Neuronal stem cell (in vitro differentiated cells): ENCODE results near the gene COL1A1.

Experiments used
- DNase-seq: peaks from one replicate; pipeline ENCODE4 v3.0.0-alpha.2; 2013; ENCODE audit warnings: low spot score
- H2AFZ ChIP-seq: one replicate; pipeline ENCODE4 v1.6.1; 2013; ENCODE audit warnings: mild to moderate bottlenecking, low read length, inconsistent platforms
- H2AK5ac ChIP-seq: 2 replicates; pipeline ENCODE4 v1.6.1; 2013; ENCODE audit warnings: low read depth, mild to moderate bottlenecking, inconsistent platforms, low read length, moderate library complexity, mixed read lengths
- H2BK120ac ChIP-seq: 2 replicates; pipeline ENCODE4 v1.6.1; 2013; ENCODE audit warnings: low read depth, mild to moderate bottlenecking, inconsistent platforms, low read length, moderate library complexity, mixed read lengths
- H2BK12ac ChIP-seq: one replicate; pipeline ENCODE4 v1.6.1; 2013; ENCODE audit warnings: low read length, inconsistent platforms
- H2BK15ac ChIP-seq: 2 replicates; pipeline ENCODE4 v1.6.1; 2013; ENCODE audit warnings: mild to moderate bottlenecking, low read length, inconsistent platforms, mixed read lengths
- H2BK5ac ChIP-seq: one replicate; pipeline ENCODE4 v1.6.1; 2013; ENCODE audit warnings: inconsistent platforms, mild to moderate bottlenecking, low read length, moderate library complexity
- H3K14ac ChIP-seq: one replicate; pipeline ENCODE4 v1.6.1; 2013; ENCODE audit warnings: low read length, inconsistent platforms
- H3K18ac ChIP-seq: 2 replicates; pipeline ENCODE4 v1.6.1; 2013; ENCODE audit warnings: low read length, inconsistent platforms
- H3K23ac ChIP-seq: 2 replicates; pipeline ENCODE4 v1.6.1; 2013; ENCODE audit warnings: low read depth, mild to moderate bottlenecking, mixed read lengths, low read length, inconsistent platforms; ENCODE audit not compliant: poor library complexity
- H3K27ac ChIP-seq: replicated peaks from 3 replicates; pipeline ENCODE4 v1.5.1; 2013; ENCODE audit warnings: low read length, inconsistent platforms
- H3K27me3 ChIP-seq, 3 experiments: 2 replicates each; pipeline ENCODE4 v1.6.1; 2013; ENCODE audit warnings: low read length in 3 of 3, mild to moderate bottlenecking in 2 of 3, inconsistent platforms in 1 of 3, low read depth in 1 of 3, mixed read lengths in 1 of 3, moderate library complexity in 1 of 3; ENCODE audit not compliant: control insufficient read depth in 3 of 3, insufficient read depth in 3 of 3
- H3K36me3 ChIP-seq, 2 donors: replicated peaks in 1 of 2; 2 replicates each; pipeline ENCODE4 v1.6.1; 2013; ENCODE audit warnings: low read length in 2 of 2; ENCODE audit not compliant: control insufficient read depth in 2 of 2, insufficient read depth in 2 of 2
- H3K4ac ChIP-seq: 2 replicates; pipeline ENCODE4 v1.6.1; 2013; ENCODE audit warnings: inconsistent platforms, mild to moderate bottlenecking, low read length, moderate library complexity
- H3K4me1 ChIP-seq, 2 donors: 1 replicate in 1 of 2; 2 replicates in 1 of 2; pipeline ENCODE4 v1.6.1; 2013; ENCODE audit warnings: low read length in 2 of 2, low read depth in 1 of 2; ENCODE audit not compliant: control insufficient read depth in 2 of 2, insufficient read depth in 1 of 2
- H3K4me2 ChIP-seq: one replicate; pipeline ENCODE4 v1.6.1; 2013; ENCODE audit warnings: mild to moderate bottlenecking, low read length, inconsistent platforms; ENCODE audit not compliant: insufficient read depth, poor library complexity, severe bottlenecking
- H3K4me3 ChIP-seq, 2 donors: 2 replicates each; pipeline ENCODE4 v1.5.1; 2013; ENCODE audit warnings: low read length in 2 of 2, mild to moderate bottlenecking in 2 of 2, inconsistent platforms in 1 of 2, moderate library complexity in 1 of 2
- H3K79me1 ChIP-seq: one replicate; pipeline ENCODE4 v1.6.1; 2013; ENCODE audit warnings: low read depth, mild to moderate bottlenecking, inconsistent platforms, low read length, moderate library complexity
- H3K9ac ChIP-seq: one replicate; pipeline ENCODE4 v1.6.1; 2013; ENCODE audit warnings: mild to moderate bottlenecking, low read depth, low read length, inconsistent platforms; ENCODE audit not compliant: poor library complexity
- H3K9me3 ChIP-seq, 2 donors: replicated peaks in 1 of 2; 2 replicates each; pipeline versions ENCODE3 to v1.6.1; 2013; ENCODE audit warnings: low read length in 2 of 2, mild to moderate bottlenecking in 2 of 2, inconsistent platforms in 1 of 2, low read depth in 1 of 2, mixed read lengths in 1 of 2, moderate library complexity in 1 of 2; ENCODE audit not compliant: control insufficient read depth in 2 of 2, insufficient read depth in 1 of 2
- H4K8ac ChIP-seq: one replicate; pipeline ENCODE4 v1.6.1; 2013; ENCODE audit warnings: low read depth, mild to moderate bottlenecking, inconsistent platforms, low read length, moderate library complexity
- H4K91ac ChIP-seq: one replicate; pipeline ENCODE4 v1.6.1; 2013; ENCODE audit warnings: low read length, low read depth, mild to moderate bottlenecking, inconsistent platforms; ENCODE audit not compliant: poor library complexity
- WGBS, 2 donors: extraction: QIAGEN DNeasy Blood & Tissue Kit; methylation state at CpG; one replicate each; pipeline ENCODE4 v1.1.7; 2013; ENCODE audit warnings: missing lambda C conversion rate in 2 of 2, mixed read lengths in 1 of 2; ENCODE audit not compliant: insufficient read length in 2 of 2, insufficient replicate concordance in 1 of 2; ENCODE audit errors: extremely low coverage in 2 of 2; 5-methylcytosine and 5-hydroxymethylcytosine counted together

The COL1A1 gene

DNA sequence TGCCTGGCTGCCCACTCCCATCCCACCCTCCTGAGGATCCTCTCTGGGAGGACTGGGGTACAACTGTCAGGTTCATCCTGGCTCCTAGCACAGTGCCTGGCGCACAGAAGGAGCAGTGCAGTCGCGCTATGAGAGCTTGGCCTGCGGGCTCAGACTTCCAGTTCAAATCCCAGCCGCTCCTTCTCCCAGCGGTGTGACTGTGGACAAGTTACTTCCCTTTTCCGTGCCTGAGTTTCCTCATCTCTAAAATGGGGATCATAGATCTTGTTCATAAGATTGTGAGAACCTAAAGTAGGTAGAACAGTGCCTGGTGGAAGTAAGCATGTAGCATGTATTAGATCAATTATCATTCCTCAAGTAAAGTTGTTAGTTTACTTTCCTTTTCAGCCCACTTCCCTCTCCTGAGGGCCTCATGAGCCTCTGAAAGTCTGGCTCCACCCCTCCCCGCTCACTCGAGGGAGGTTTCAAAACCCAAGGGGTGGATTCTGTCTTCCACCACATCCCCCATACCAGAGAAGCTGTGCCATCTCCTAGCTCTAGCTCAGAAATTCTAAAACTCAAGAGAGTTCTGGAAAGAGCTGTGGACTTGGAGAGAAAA lies 19.9 kb upstream of the COL1A1 start:
- peak overlapping the region; percentile 95 for H2BK12ac ChIP-seq
- H3K27ac ChIP-seq = no peak overlapping the region
- H3K18ac ChIP-seq = peak overlapping the region; percentile 97
- no peaks in the 10 kb centered on the region for H3K79me1 ChIP-seq
- H3K9me3 ChIP-seq = peaks cover 2 to 4% of the 10 kb centered on the region in 2 donors
- H2BK5ac ChIP-seq = peak overlapping the region; percentile 95
- H4K8ac ChIP-seq = no peak overlapping the region
- H2BK120ac ChIP-seq = peak overlapping the region; percentile 99
- no peaks in the 10 kb centered on the region for H3K36me3 ChIP-seq
- peak overlapping the region; percentile 100 for H2BK15ac ChIP-seq
- peak overlapping the region; percentile 85 for H4K91ac ChIP-seq
- peak overlapping the region; percentile 99 for H2AK5ac ChIP-seq
- peak overlapping the region; percentile 83 for H3K23ac ChIP-seq
- no peak overlapping the region for H3K14ac ChIP-seq
- H3K4ac ChIP-seq = peak overlapping the region; percentile 91
- peaks cover 0 to 11% (median 0%) of the 10 kb centered on the region in 3 experiments for H3K27me3 ChIP-seq
- no CpG with 5 or more reads among the region's 9 CpGs for WGBS, 2 donors
- H3K4me3 ChIP-seq = no peak overlapping the region
- H3K4me1 ChIP-seq = peaks cover 11 to 15% of the 10 kb centered on the region in 2 donors
- H3K9ac ChIP-seq = no peak overlapping the region
- H2AFZ ChIP-seq = no peak overlapping the region
- no peak overlapping the region for H3K4me2 ChIP-seq
- DNase-seq = no peak

DNA sequence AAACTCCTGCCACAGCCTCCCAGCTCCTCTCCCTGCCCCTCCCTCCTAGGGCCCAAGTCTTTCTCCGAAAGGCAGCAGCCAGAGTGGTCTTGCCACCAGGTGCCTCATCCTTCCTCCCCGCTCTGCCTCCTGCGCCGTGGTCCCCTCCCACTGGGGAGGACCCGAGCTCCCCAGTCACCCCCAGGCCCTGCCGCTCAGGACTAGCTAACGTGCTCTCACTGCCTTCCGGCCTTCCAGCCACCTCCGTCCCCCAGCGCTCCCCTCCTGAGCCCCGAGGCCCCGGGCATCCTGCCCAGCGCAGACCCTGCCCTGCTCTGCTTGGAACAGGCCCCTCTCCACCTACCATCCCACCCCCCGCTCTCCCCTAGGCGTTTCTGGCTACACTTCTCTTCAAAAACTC lies 19.4 kb upstream of the COL1A1 start:
- Histone ChIP-seq H2BK15ac (peak overlapping the region; percentile 100), H3K4me3 (no peak overlapping the region), H3K27me3 (peaks cover 0 to 11% (median 0%) of the 10 kb centered on the region in 3 experiments), H3K4me2 (no peak overlapping the region), H3K14ac (no peak overlapping the region), H3K23ac (peak overlapping the region; percentile 83), H2AFZ (no peak overlapping the region), H3K4me1 (peaks cover 11 to 15% of the 10 kb centered on the region in 2 donors), H2BK12ac (peak overlapping the region; percentile 95), H2AK5ac (peak overlapping the region; percentile 99), H3K36me3 (no peaks in the 10 kb centered on the region), H2BK120ac (peak overlapping the region; percentile 99), H4K91ac (peak overlapping the region; percentile 50), H2BK5ac (peak overlapping the region; percentile 95), H3K27ac (no peak overlapping the region), H3K79me1 (no peaks in the 10 kb centered on the region), H4K8ac (peak overlapping the region; percentile 92), H3K4ac (peak overlapping the region; percentile 91), H3K18ac (peak overlapping the region; percentile 97), H3K9me3 (peaks cover 2 to 4% of the 10 kb centered on the region in 2 donors), H3K9ac (no peak overlapping the region)
- DNase-seq = no peak
- WGBS, 2 donors = no CpG with 5 or more reads among the region's 15 CpGs

DNA sequence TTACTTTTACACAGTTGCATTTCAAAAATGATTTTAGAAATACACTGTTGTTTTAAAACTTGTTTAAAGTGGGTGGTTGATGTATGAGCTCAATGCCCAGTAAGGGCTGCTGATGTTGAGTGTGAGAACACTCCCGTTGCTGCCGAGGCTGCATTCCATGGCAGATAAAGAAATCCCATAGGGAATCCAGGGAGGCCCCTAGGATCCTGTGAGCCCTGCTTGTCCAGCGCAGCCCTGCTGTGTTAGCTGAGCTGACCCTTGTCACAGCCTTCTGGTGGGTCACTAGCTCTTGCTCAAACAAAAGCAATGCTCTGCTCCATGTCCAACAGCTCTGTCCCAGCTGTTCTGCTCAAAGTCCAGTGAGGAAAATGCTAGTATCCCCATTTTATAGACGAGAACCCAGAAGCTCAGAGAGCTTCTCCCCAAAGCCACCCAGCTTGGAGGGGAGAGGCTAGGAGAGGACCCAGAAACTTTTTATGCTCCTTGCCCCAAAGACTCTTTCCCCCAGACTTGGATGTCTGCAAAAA lies 18.6 kb upstream of the COL1A1 start:
- no peak for DNase-seq

DNA sequence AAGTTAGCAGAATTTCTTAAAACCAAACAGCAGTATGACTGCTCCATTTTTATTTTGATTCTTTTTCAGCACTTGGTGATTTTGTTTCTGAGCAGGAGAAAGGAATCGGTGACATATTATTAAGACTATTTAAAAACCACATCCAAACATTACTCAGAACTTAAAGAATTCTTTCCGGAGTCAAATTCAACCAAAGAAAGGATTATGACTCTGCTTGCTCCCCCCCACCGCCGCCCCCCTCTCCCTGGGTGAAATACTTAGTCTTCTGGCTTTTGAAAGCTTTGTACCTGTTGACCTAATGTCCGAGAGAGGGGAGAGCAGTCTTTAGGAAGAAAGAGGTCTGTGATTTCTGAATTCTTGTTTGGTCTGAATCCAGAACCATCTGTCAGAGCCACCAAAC lies 17.9 kb upstream of the COL1A1 start:
- Histone ChIP-seq H2BK120ac (no peak overlapping the region), H3K23ac (no peak overlapping the region), H3K4me1 (peaks cover 11 to 15% of the 10 kb centered on the region in 2 donors), H2BK12ac (no peak overlapping the region), H3K27ac (peak overlapping the region; percentile 70), H2AFZ (no peak overlapping the region), H4K91ac (no peak overlapping the region), H2BK5ac (no peak overlapping the region), H3K4me2 (no peak overlapping the region), H2AK5ac (no peak overlapping the region), H2BK15ac (no peak overlapping the region), H3K4ac (no peak overlapping the region), H4K8ac (no peak overlapping the region), H3K36me3 (no peaks in the 10 kb centered on the region), H3K27me3 (peaks cover 0 to 15% (median 0%) of the 10 kb centered on the region in 3 experiments), H3K79me1 (no peaks in the 10 kb centered on the region), H3K9ac (no peak overlapping the region), H3K9me3 (peaks cover 0 to 2% of the 10 kb centered on the region in 2 donors), H3K18ac (peak overlapping the region; percentile 56), H3K14ac (no peak overlapping the region), H3K4me3 (no peak overlapping the region)
- no CpG with 5 or more reads among the region's 5 CpGs for WGBS, 2 donors
- no peak for DNase-seq

More for the DNA sequence above, 18.6 kb upstream of the COL1A1 start:
- Histone ChIP-seq H3K27me3 (peaks cover 0 to 11% (median 0%) of the 10 kb centered on the region in 3 experiments), H3K4me3 (no peak overlapping the region), H3K79me1 (no peaks in the 10 kb centered on the region), H3K14ac (no peak overlapping the region), H3K4ac (no peak overlapping the region), H3K27ac (peak overlapping the region; percentile 70), H2BK5ac (no peak overlapping the region), H4K8ac (no peak overlapping the region), H2AFZ (no peak overlapping the region), H3K9me3 (no peaks in the 10 kb centered on the region), H3K36me3 (no peaks in the 10 kb centered on the region), H2BK120ac (no peak overlapping the region), H3K4me1 (peaks cover 11 to 15% of the 10 kb centered on the region in 2 donors), H3K18ac (no peak overlapping the region), H3K9ac (no peak overlapping the region), H3K23ac (no peak overlapping the region), H2BK12ac (no peak overlapping the region), H3K4me2 (no peak overlapping the region), H2AK5ac (no peak overlapping the region), H2BK15ac (no peak overlapping the region), H4K91ac (no peak overlapping the region)
- no CpG with 5 or more reads among the region's 4 CpGs for WGBS, 2 donors
